Right lobe of liver (tissue), 6 donors: ENCODE data around the gene TFF1. TPM values are rescaled to one million over a fixed set of nuclear protein-coding genes. Genes with fewer than 3 reads are reported as not detected.

ENCODE experiments used
- ATAC-seq, 4 donors: fragments of 200-7000 bp; cut with Tn5 transposase; one replicate each; pipeline ENCODE4 v1.9.1; 2020; ENCODE audit warnings: mild to moderate bottlenecking in 4 of 4, moderate library complexity in 4 of 4
- DNase-seq, 3 donors: peaks; one replicate each; pipeline ENCODE4 v3.0.0-alpha.2; 2020
- H3K27ac ChIP-seq, 3 donors: fragments of 200-600 bp; one replicate each; pipeline ENCODE4 v1.8.0; 2022
- H3K27me3 ChIP-seq, 2 donors: fragments of 200-600 bp; one replicate each; pipeline ENCODE4 v1.8.0; 2022
- H3K36me3 ChIP-seq, 4 donors: fragments of 200-600 bp; sonication (generic) in 1 of 4; one replicate each; pipeline versions ENCODE4 v1.5.1 to v1.8.0; 2017 to 2022; ENCODE audit warnings: control low read depth in 1 of 4
- H3K4me1 ChIP-seq, 4 donors: fragments of 200-600 bp; sonication (generic) in 1 of 4; one replicate each; pipeline versions ENCODE4 v1.5.1 to v1.8.0; 2017 to 2022; ENCODE audit warnings: control low read depth in 1 of 4
- H3K4me3 ChIP-seq, 3 donors: fragments of 200-600 bp; one replicate each; pipeline ENCODE4 v1.8.0; 2022
- H3K9me3 ChIP-seq, 4 donors: fragments of 200-600 bp; sonication (generic) in 1 of 4; one replicate each; pipeline versions ENCODE4 v1.5.1 to v1.8.0; 2017 to 2022; ENCODE audit warnings: control low read depth in 1 of 4
- CTCF ChIP-seq, 4 donors: fragments of 200-600 bp in 3 of 4; fragments of 450-650 bp in 1 of 4; IDR thresholded peaks; one replicate each; pipeline versions ENCODE4 v1.5.1 to v1.8.0; 2016 to 2022; ENCODE audit warnings: antibody characterized with exemption in 4 of 4, mild to moderate bottlenecking in 2 of 4
- POLR2A ChIP-seq: fragments of 450-650 bp; IDR thresholded peaks from one replicate; pipeline ENCODE4 v1.6.1; 2017; ENCODE audit warnings: antibody characterized with exemption, mild to moderate bottlenecking
- WGBS: methylation state at CpG from one replicate; pipeline ENCODE4 v1.1.6; 2018; ENCODE audit warnings: low coverage, low lambda C conversion rate; ENCODE audit not compliant: insufficient coverage; ENCODE audit errors: missing lambda C conversion rate; 5-methylcytosine and 5-hydroxymethylcytosine counted together
- intact Hi-C, 2 donors: fragments of 100-400 bp; cut with DNase I; formaldehyde crosslinking; loops; one replicate each; pipeline versions ENCODE4 v1.11.2 to v1.14.1; 2022
- total RNA-seq, 6 experiments: library from RNA; depleted of rRNA in 2 of 6; stranded (reverse); fragments of >200 nt in 2 of 6; fragmentation: NEBNext Ultra II Directional in 3 of 6; extraction: Animal tissue kit (Norgen Biotek cat#: 25700) in 3 of 6; gene quantifications; one replicate each; pipeline versions ENCODE4 v1.1.0 to v1.2.4, GENCODE V29; 2016 to 2023
- donor health status: DM: no; HTN: yes; CAD: no.
- donor health status: DM: no; HTN: no; CAD: no.
- donor health status: DM: no; HTN: no; CAD: no.
- donor health status: DM: no; HTN: yes; CAD: no.
- donor health status: DM: no; HTN: yes; CAD: no.

TFF1 gene
- total RNA-seq, 6 experiments from 2014 or later: not detected

- Histone ChIP-seq H3K4me3 (no peak overlapping the region), H3K27ac (no peak overlapping the region), H3K9me3 (no peaks in the 10 kb centered on the region), H3K27me3 (peaks cover 0 to 5% of the 10 kb centered on the region in 2 donors), H3K4me1 (no peaks in the 10 kb centered on the region), H3K36me3 (no peaks in the 10 kb centered on the region)
- ATAC-seq (no peak), DNase-seq (no peak)
- intact Hi-C loops: no loop called here
- TF ChIP-seq POLR2A: no peak
- TF ChIP-seq CTCF (IDR thresholded peaks at IDR 0.05): no peak
Measured at GRCh38 chr21:42331660-42332059, 34.7 kb downstream of the TFF1 start.

- TF ChIP-seq CTCF (IDR thresholded peaks at IDR 0.05) (no peak), POLR2A (no peak)
- intact Hi-C loops: no loop called here
- H3K27ac ChIP-seq: no peak overlapping the region
- no peak overlapping the region for H3K4me3 ChIP-seq
- H3K36me3 ChIP-seq: no peaks in the 10 kb centered on the region
- no peaks in the 10 kb centered on the region for H3K4me1 ChIP-seq
- no peaks in the 10 kb centered on the region for H3K27me3 ChIP-seq
- WGBS: 45% methylated on average over 3 of the region's 4 CpGs
- peak in 1 of 3 donors; percentile 7 for DNase-seq
- no peak for ATAC-seq
- H3K9me3 ChIP-seq: no peaks in the 10 kb centered on the region
Measured at GRCh38 chr21:42330380-42331371, 35.7 kb downstream of the TFF1 start.

- Histone ChIP-seq H3K27me3 (no peaks in the 10 kb centered on the region), H3K27ac (no peak overlapping the region), H3K9me3 (no peaks in the 10 kb centered on the region), H3K4me3 (no peak overlapping the region), H3K36me3 (no peaks in the 10 kb centered on the region), H3K4me1 (no peaks in the 10 kb centered on the region)
- WGBS: 77% methylated on average over 4 of the region's 6 CpGs
- ATAC-seq (no peak), DNase-seq (peak in 1 of 3 donors; percentile 19)
- intact Hi-C loops: no loop called here
- TF ChIP-seq CTCF (IDR thresholded peaks at IDR 0.05): no peak
- TF ChIP-seq POLR2A: no peak
Measured at GRCh38 chr21:42324896-42325295, 41.4 kb downstream of the TFF1 start.

DNA sequence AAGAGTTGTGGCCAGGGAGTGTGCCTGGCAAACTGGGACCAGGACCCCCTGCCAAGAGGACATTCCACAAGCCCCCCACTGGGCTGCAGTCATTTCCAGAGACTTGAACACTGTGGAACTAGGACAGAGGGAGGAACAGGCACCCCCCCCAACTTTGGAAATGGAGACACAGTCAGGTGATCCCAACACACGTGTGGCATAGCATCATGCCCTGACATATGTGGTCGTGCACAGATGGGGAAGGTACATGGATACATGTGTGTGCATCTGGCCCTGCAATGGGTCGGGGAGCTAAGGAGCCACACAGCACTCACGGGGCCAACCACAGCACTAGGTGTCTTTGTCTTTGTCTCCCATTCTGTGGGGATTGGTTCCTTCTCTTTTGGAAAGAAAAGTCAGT, 44.5 kb downstream of the TFF1 start:
- H3K27ac ChIP-seq: no peak overlapping the region
- intact Hi-C loops: no loop called here
- H3K9me3 ChIP-seq: no peaks in the 10 kb centered on the region
- 70% methylated on average over 2 of the region's 4 CpGs for WGBS
- TF ChIP-seq CTCF (IDR thresholded peaks at IDR 0.05) (no peak), POLR2A (no peak)
- no peaks in the 10 kb centered on the region for H3K27me3 ChIP-seq
- H3K36me3 ChIP-seq: no peaks in the 10 kb centered on the region
- ATAC-seq (no peak), DNase-seq (no peak)
- no peaks in the 10 kb centered on the region for H3K4me1 ChIP-seq
- no peak overlapping the region for H3K4me3 ChIP-seq
